Hepatocyte (in vitro differentiated cells): Measurements from ENCODE around the gene ZBTB7A. TPM values are rescaled to one million over a fixed set of nuclear protein-coding genes. Genes with fewer than 3 reads are reported as not detected.

Experiments used
- DNase-seq: peaks from one replicate; pipeline ENCODE4 v3.0.0-alpha.2; 2016; ENCODE audit warnings: low spot score
- H2AFZ ChIP-seq: fragments of 200-600 bp; sonication (generic); 2 replicates; pipeline ENCODE4 v1.6.0; 2016; ENCODE audit warnings: antibody characterized with exemption, mild to moderate bottlenecking
- H3K27ac ChIP-seq: fragments of 200-600 bp; sonication (generic); 2 replicates; pipeline ENCODE4 v1.5.1; 2016; ENCODE audit warnings: mild to moderate bottlenecking
- H3K27me3 ChIP-seq: fragments of 200-600 bp; sonication (generic); 2 replicates; pipeline ENCODE4 v1.6.1; 2016
- H3K36me3 ChIP-seq: fragments of 200-600 bp; sonication (generic); replicated peaks from 2 replicates; pipeline ENCODE4 v1.5.1; 2016; ENCODE audit warnings: low read depth; ENCODE audit not compliant: insufficient read depth
- H3K4me1 ChIP-seq: fragments of 200-600 bp; sonication (generic); 2 replicates; pipeline ENCODE4 v1.5.1; 2016; ENCODE audit warnings: mild to moderate bottlenecking, moderate library complexity; ENCODE audit not compliant: insufficient read depth
- H3K4me2 ChIP-seq: fragments of 200-600 bp; sonication (generic); 2 replicates; pipeline ENCODE4 v1.6.0; 2016
- H3K4me3 ChIP-seq: fragments of 200-600 bp; sonication (generic); 2 replicates; pipeline ENCODE4 v1.5.1; 2016; ENCODE audit warnings: mild to moderate bottlenecking
- H3K79me2 ChIP-seq: fragments of 200-600 bp; sonication (generic); 2 replicates; pipeline ENCODE4 v1.6.0; 2017; ENCODE audit warnings: mild to moderate bottlenecking
- H3K9me2 ChIP-seq: fragments of 200-600 bp; sonication (generic); replicated peaks from 2 replicates; pipeline ENCODE4 v1.6.0; 2017; ENCODE audit warnings: mild to moderate bottlenecking; ENCODE audit not compliant: insufficient read depth
- H3K9me3 ChIP-seq: fragments of 200-600 bp; sonication (generic); 2 replicates; pipeline ENCODE4 v1.5.1; 2016; ENCODE audit warnings: low read depth, mild to moderate bottlenecking
- H4K20me1 ChIP-seq: fragments of 200-600 bp; sonication (generic); 2 replicates; pipeline ENCODE4 v1.6.0; 2016; ENCODE audit warnings: mild to moderate bottlenecking; ENCODE audit not compliant: insufficient read depth, poor library complexity, severe bottlenecking
- CTCF ChIP-seq: fragments of 200-600 bp; sonication (generic); IDR thresholded peaks from 2 replicates; pipeline ENCODE4 v1.5.1; 2016; ENCODE audit warnings: antibody characterized with exemption, mild to moderate bottlenecking; ENCODE audit not compliant: poor library complexity
- EZH2 ChIP-seq: fragments of 200-600 bp; sonication (generic); IDR thresholded peaks from 2 replicates; pipeline ENCODE4 v1.6.1; 2016; ENCODE audit warnings: antibody characterized with exemption, mild to moderate bottlenecking, borderline replicate concordance
- EZH2phosphoT487 ChIP-seq: fragments of 200-600 bp; sonication (generic); IDR thresholded peaks from one replicate; pipeline ENCODE4 v1.6.1; 2018; ENCODE audit warnings: antibody characterized with exemption, mild to moderate bottlenecking, low read depth, moderate library complexity; ENCODE audit not compliant: unreplicated experiment, severe bottlenecking
- WGBS: methylation state at CpG from one replicate; pipeline ENCODE4 v1.1.6; 2016; ENCODE audit warnings: low lambda C conversion rate; ENCODE audit errors: missing lambda C conversion rate; 5-methylcytosine and 5-hydroxymethylcytosine counted together
- polyA plus RNA-seq: library from polyadenylated mRNA; unstranded; fragments of >200 nt; fragmentation: Nextera tagmentation; extraction: Ambion mirVana; gene quantifications from 2 replicates; pipeline ENCODE4 v1.2.1, GENCODE V29; 2016
- total RNA-seq: library from RNA; depleted of rRNA; stranded (reverse); fragments of >200 nt; gene quantifications from 2 replicates; pipeline ENCODE4 v1.2.3, GENCODE V29; 2014

Gene ZBTB7A
- total and polyA plus RNA-seq, 2 experiments from 2014 or later, result 23.3 to 46.1 TPM

- no peaks in the 10 kb centered on the region for H3K9me2 ChIP-seq
- H3K4me2 ChIP-seq, result no peak overlapping the region
- H3K36me3 ChIP-seq, result no peaks in the 10 kb centered on the region
- no peak overlapping the region for H2AFZ ChIP-seq
- H4K20me1 ChIP-seq, result peaks cover 72% of the 10 kb centered on the region
- TF ChIP-seq EZH2phosphoT487 (no peak), EZH2 (no peak), CTCF (no peak)
- peaks cover 93% of the 10 kb centered on the region for H3K79me2 ChIP-seq
- DNase-seq, result no peak
- no peak overlapping the region for H3K27ac ChIP-seq
- H3K4me1 ChIP-seq, result peaks cover 8% of the 10 kb centered on the region
- no peaks in the 10 kb centered on the region for H3K9me3 ChIP-seq
- no peak overlapping the region for H3K4me3 ChIP-seq
- WGBS, result 95% methylated on average over 12 of the region's 12 CpGs
- no peaks in the 10 kb centered on the region for H3K27me3 ChIP-seq
These were observed 50.2 kb downstream of the ZBTB7A start for GRCh38 chr19:4016486-4016885.

- Histone ChIP-seq H3K9me3 (no peaks in the 10 kb centered on the region), H3K27ac (peak overlapping the region; percentile 65), H4K20me1 (peaks cover 73% of the 10 kb centered on the region), H3K4me1 (peaks cover 13% of the 10 kb centered on the region), H3K27me3 (no peaks in the 10 kb centered on the region), H2AFZ (no peak overlapping the region), H3K9me2 (no peaks in the 10 kb centered on the region), H3K36me3 (no peaks in the 10 kb centered on the region), H3K79me2 (peaks cover 93% of the 10 kb centered on the region), H3K4me3 (no peak overlapping the region), H3K4me2 (peak overlapping the region; percentile 66)
- no peak for TF ChIP-seq EZH2
- TF ChIP-seq CTCF, result no peak
- TF ChIP-seq EZH2phosphoT487, result no peak
- DNase-seq, result peak; percentile 59
- WGBS, result 63% methylated on average over 37 of the region's 37 CpGs
These were observed 50.8 kb downstream of the ZBTB7A start for GRCh38 chr19:4015705-4016402.

DNA sequence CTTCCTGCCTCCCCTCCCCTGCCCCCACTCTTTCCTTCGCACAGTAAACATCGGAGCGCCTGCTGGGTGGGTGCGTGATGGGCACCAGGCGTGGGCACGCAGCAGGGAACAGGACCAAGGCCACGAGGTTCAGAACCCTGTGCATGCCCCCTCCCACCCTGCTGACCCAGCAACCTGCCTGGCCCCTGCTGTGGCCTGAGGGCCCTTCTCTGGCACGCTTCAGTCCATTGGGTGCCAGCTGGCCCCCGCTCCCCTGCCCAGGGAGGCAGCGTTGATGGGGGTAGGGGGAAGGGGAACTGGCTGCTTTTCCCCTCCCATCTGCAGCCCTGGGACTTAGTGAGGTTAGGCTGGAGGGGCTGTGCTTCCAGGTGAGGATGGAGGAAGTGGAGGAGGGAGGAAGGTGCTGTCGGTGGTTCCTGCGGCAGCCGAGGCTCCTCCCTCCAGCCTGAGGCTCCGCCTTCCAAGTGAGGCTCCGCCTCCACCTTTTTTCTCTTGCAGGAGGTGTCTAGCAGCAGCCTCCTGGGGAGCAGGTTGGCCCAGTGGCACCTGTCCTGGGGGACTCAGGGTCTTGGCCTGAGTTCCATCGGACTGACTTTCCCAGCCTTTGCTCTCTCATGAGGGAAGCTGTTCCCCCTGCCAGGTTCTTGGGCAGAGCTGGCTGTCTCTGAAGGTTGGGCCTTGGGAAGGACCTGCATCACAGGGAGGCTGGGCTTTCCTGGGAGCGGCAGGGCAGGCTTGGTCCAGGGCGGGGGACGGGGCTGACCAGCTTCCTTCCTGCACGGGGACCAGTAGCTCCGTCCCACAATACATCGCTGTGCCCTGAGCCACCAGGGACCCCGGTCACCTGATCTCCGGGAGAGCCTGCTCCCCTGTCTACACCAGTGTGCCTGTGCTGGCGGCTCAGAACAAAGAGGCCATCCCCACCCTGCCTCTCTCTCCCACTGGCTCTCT lies 51.9 kb downstream of the ZBTB7A start:
- H3K4me1 ChIP-seq, result peaks cover 21% of the 10 kb centered on the region
- peak overlapping the region; percentile 66 for H3K4me2 ChIP-seq
- no peaks in the 10 kb centered on the region for H3K9me2 ChIP-seq
- H3K79me2 ChIP-seq, result peaks cover 94% of the 10 kb centered on the region
- TF ChIP-seq EZH2 (no peak), EZH2phosphoT487 (no peak), CTCF (no peak)
- no peaks in the 10 kb centered on the region for H3K27me3 ChIP-seq
- WGBS, result 83% methylated on average over 24 of the region's 25 CpGs
- H3K36me3 ChIP-seq, result no peaks in the 10 kb centered on the region
- peak overlapping the region; percentile 65 for H3K27ac ChIP-seq
- no peak overlapping the region for H2AFZ ChIP-seq
- no peak overlapping the region for H3K4me3 ChIP-seq
- peaks cover 81% of the 10 kb centered on the region for H4K20me1 ChIP-seq
- DNase-seq, result peak; percentile 16
- no peaks in the 10 kb centered on the region for H3K9me3 ChIP-seq
